HG02798 (cell line): Measurements from ENCODE around the gene PPP1R8.
"Not testable (repeated sequence)": the region's sequence is repeated elsewhere in the genome, so short reads cannot be mapped to it uniquely, and the experiment has no call there.

Source experiments
- ATAC-seq: cut with Tn5 transposase; IDR thresholded peaks from one replicate; pipeline ENCODE4 v1.9.1; 2021; ENCODE audit warnings: mild to moderate bottlenecking; ENCODE audit not compliant: unreplicated experiment, poor library complexity

Gene PPP1R8

DNA sequence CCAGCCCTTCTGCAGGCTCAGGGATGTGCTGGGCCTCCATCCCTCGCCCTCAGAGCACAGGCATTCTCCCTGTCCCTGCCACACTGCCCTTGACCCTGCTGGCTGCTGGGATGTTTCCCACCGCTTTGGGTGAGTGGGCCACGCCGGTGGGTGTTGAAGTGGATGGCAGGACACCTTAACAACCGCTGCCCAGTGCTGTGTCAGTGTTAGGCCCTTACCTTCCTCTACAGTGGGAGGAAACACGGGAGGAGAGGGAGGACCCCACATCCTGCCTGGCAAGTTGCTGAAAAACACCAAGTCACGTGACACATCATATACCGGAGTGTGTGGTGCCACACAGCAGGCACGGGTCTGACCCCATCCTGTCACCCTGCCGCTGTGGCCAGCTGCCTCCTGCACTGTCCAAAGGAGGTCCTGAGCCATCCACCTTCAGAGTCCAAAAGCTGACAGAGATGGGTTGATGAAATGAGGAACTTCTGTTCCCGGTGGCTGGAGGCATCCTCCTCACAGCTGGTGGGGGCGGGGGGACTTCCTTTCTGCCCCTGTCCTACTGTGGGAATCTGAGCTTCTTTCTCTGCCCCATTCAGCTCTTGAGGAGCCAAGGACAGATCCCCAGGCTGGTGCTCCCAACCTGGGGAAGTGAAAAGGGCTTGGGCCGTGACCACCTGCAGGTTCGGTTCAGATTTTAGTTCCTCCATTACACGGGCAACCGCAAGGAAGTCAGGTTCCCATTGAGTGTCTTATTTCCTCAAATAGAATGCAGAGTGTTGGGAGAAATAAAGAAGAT lies 38.5 kb downstream of the PPP1R8 start:
- ATAC-seq = peak; percentile 40

DNA sequence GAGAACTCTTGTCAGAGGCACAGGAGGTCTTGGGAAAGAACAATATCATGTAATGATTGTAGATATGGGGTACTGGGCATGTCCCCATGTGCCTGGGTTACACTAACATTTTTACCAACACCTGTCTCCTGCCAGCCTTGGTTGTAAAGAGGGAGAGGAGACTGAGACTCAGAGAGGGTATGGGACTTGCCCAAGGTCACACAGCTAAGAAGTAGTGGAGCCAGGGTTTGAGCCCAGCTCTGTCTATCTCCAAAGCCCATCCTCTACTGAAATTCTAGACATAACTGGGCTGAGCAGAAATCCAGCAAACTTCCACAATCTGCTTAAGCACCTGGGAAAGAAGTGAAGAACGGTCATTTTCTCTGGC lies 39.1 kb downstream of the PPP1R8 start:
- ATAC-seq = no peak

DNA sequence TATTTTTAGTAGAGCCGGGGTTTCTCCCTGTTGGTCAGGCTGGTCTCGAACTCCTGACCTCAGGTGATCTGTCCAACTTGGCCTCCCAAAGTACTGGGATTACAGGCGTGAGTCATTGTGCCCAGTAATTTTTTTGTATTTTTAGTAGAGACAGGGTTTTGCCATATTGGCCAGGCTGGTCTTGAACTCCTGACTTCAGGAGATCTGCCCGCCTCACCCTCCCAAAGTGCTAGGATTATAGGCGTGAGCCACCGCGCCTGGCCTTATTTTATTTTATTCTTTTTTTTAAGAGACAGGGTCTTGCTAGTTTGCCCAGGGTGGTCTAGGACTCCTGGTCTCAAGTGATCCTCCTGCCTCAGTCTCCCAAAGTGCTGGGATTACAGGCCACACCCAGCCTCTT lies 40.5 kb downstream of the PPP1R8 start:
- not testable (repeated sequence) for ATAC-seq

DNA sequence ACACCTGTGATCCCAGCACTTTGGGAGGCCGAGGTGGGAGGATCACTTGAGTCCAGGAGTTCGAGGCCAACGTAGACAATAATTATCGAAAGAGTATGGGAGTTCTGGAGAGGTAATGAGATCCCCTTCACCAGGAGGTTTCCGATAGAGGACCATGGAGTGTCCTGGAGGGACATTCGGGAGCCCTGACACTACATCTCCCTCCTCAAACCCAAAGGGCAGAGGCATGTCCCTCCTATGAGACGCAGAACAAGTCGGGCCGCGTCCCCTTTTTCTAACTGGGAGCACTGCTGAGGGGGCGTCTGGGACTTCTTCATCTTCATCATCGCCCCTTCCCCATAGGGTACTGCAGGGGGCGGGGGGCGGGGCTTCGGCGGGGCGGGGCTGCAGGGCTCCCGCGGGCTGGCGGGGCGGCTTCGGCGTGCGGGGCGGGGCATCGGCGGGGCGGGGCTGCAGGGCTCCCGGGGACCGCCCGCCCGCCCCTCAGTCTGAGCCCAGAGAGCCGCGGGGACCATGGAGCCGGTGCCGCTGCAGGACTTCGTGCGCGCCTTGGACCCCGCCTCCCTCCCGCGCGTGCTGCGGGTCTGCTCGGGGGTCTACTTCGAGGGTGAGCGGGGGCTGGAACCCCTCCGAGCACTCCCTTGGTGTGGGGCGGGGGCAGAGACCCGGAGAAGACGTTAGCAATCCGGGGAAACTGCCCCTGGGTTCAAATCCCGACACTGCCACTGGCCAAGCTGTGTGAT lies 41.6 kb downstream of the PPP1R8 start, which contains the start of gene THEMIS2:
THEMIS2 (plus strand) TSS at position 486 of the 743 bp plus-strand sequence; CDS start at position 514, 28 bp downstream.
- peak; percentile 39 for ATAC-seq

- no peak for ATAC-seq
These were observed 42.4 kb downstream of the PPP1R8 start for GRCh38 chr1:27872802-27873551.

DNA sequence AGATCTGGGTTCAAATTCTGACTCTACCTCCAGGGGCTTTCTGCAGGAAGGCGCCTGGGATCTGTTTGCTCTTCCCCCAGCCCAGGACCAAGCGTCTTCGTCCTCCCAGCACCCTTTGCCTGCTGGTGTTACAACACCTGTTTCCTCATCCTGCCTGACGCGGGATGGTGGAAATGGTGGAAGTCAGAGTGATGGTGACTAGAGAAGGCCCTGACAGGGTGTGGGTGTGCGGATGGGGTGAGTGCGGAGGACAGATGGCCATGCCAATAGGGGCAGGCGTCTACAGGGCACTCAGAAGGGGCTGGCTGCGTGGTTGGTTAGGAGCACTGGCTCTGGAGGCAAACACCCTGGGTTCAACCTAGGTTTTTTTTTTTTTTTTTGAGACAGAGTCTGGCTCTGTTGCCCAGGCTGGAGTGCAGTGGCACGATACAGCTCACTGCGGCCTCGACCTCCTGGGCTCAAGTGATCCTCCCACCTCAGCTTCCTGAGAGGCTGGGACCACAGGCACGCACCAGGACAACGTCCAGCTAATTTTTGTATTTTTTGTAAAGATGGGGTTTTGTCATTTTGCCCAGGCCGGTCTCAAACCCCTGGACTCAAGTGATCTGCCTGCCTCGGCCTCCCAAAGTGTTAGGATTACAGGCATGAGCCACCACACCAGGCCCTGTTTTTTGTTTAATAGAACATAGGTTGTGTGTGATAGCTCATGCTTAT lies 43.2 kb downstream of the PPP1R8 start:
- ATAC-seq = no peak

DNA sequence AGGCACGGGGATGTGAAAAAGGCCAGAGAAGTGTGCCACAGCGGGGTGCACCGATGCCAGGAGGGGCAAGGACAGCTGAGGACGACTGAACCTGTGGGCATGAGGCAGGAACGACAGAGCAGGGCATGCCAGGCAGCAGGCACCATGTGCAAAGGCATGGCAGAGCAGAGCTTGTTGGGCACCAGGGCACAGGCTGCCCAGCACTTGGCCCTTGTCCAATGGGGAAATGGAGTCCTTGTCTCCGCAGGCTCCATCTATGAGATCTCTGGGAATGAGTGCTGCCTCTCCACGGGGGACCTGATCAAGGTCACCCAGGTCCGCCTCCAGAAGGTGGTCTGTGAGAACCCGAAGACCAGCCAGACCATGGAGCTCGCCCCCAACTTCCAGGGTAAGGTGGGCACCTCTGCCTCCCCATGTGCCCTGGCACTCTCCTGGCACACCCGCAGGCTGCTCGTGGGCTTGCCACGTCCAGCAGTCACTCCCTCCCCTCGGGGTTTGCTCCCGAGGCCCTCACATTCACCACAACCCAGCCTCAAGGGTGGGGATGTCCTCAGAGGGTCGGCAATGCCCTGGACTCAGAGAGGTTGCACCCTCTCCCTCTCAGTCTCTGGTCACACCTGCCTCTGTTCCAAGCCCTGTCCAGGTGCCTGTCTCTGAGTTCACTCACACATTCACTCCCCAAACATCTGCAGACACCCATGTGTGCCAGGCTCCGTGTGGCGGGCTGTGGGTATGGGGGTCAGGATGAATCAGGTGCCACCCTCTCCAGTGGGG lies 45.9 kb downstream of the PPP1R8 start:
- ATAC-seq = no peak

GRCh38 chr1:27877115-27877416 lies 46.5 kb downstream of the PPP1R8 start:
- ATAC-seq = no peak

DNA sequence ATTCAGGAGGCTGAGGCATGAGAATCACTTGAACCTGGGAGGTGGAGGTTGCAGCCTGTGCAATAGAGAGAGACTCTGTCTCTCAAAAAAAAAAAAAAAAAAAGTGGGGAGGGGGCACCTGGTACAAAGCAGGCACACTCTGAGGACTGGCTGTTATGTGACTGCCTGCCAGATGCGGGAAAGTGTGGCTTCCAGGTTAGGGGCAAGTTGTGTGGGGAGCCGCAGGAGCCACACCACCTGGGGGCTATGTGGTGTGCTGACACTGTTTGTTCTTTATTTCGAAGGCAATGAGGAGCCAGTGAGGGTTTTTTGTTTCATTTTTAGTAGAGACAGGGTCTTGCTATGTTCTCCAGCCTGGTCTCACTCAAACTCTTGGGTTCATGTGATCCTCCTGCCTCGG lies 47.5 kb downstream of the PPP1R8 start:
- no peak for ATAC-seq

- no peak for ATAC-seq
These were observed 48.3 kb downstream of the PPP1R8 start for GRCh38 chr1:27878787-27879335.

- ATAC-seq = no peak
These were observed 48.9 kb downstream of the PPP1R8 start for GRCh38 chr1:27879374-27880082.

GRCh38 chr1:27882543-27882903 lies 51.9 kb downstream of the PPP1R8 start:
- no peak for ATAC-seq

DNA sequence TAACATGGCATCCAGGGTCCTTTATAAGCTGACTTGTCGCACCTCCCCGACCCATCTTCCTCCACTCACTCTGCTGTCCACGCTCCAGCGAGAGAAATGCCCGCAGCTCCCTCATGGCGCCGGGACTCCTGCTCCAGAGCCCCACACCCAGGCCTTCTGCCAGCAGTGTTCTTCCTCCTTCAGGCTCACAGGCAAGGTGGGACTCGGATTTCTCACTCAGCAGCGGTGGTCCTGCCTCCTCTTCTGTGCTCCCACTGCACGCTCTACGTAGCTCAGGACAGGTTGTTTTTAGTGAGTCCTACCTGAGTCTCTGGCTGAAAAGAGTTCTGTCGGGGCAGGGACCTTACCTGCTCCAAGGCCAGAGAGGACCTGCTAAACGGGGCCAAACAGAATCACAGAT lies 53.0 kb downstream of the PPP1R8 start:
- ATAC-seq = no peak

GRCh38 chr1:27884006-27884954 lies 53.7 kb downstream of the PPP1R8 start:
- ATAC-seq = peak; percentile 61

- no peak for ATAC-seq
These were observed 54.5 kb downstream of the PPP1R8 start for GRCh38 chr1:27885114-27885528.

GRCh38 chr1:27885621-27886352 lies 55.2 kb downstream of the PPP1R8 start:
- no peak for ATAC-seq

- no peak for ATAC-seq
These were observed 55.7 kb downstream of the PPP1R8 start for GRCh38 chr1:27886353-27886679.
